ENCODE data around the gene ADIPOR2. TPM values are rescaled to one million over a fixed set of nuclear protein-coding genes. Genes with fewer than 3 reads are reported as not detected.

The ADIPOR2 gene
- total RNA-seq, 1 donor from 2014 or later: 29.6 TPM

GRCh38 chr12:1739368-1739767 is 48.5 kb downstream of the ADIPOR2 start:
- H3K4me1 ChIP-seq: peaks cover 6% of the 10 kb centered on the region

DNA sequence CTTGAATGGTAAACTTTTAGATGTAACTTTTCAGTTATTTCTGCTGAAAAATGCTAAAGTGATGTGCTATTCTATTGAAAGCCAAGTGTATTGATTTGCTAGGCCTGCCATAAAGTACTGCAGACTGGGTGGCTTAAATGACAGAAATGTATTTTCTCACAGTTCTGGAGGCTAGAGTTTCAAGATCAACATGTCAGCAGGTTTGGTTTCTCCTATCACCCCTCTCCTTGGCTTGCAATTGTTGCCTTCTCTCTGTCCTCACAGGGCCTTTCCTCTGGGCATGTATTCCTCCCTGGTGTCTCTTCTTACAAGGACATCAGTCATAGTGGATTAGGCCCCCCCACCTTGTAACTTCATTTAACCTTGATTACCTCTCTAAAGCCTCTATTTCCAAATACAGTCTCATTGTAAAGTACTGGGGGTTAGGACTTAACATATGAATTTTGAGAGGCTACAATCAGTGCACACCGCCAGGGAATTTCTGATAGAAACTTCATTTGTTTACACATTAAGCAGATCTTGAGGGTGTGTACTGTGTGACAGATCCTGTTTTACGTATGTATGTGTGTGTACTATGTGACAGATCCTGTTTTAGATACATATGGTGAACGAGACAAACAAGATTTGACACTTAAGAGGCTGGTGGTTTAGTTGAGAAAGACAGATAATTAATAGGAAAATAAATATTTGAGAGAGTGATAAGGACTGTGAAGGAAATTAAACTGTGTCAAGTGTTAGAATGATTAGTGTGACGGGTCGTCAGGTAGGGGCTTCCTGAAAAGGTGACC is 49.5 kb downstream of the ADIPOR2 start:
- H3K9me3 ChIP-seq (ENCODE audit: low read depth): no peaks in the 10 kb centered on the region
- H3K36me3 ChIP-seq: no peaks in the 10 kb centered on the region
- no peak overlapping the region for H3K27ac ChIP-seq
- no peaks in the 10 kb centered on the region for H3K27me3 ChIP-seq
- peaks cover 92% of the 10 kb centered on the region for H3K79me2 ChIP-seq (ENCODE audit: low read depth)
- H3K4me3 ChIP-seq: no peak overlapping the region
- no peak for DNase-seq (ENCODE audit: low spot score)
- peaks cover 6% of the 10 kb centered on the region for H3K4me1 ChIP-seq
- no peak overlapping the region for H3K4me3 Mint-ChIP-seq
- H3K9me3 Mint-ChIP-seq: peaks cover 13% of the 10 kb centered on the region
- TF ChIP-seq EZH2 (IDR thresholded peaks at IDR 0.05) (no peak), EZH2phosphoT487 (IDR thresholded peaks at IDR 0.05) (no peak), CTCF (IDR thresholded peaks at IDR 0.05) (no peak)
- H3K36me3 Mint-ChIP-seq: peaks cover 10% of the 10 kb centered on the region
- H3K4me2 ChIP-seq: no peak overlapping the region
- no peaks in the 10 kb centered on the region for H3K27me3 Mint-ChIP-seq (ENCODE audit: insufficient read depth, low read depth)
- H3K27ac Mint-ChIP-seq: no peak overlapping the region
- peaks cover 35% of the 10 kb centered on the region for H4K20me1 ChIP-seq (ENCODE audit: low read depth)
- H3K4me1 Mint-ChIP-seq: peaks cover 10% of the 10 kb centered on the region
- H3K9ac ChIP-seq: no peak overlapping the region
- no peaks in the 10 kb centered on the region for H3F3A ChIP-seq (ENCODE audit: low read depth)
- no peak overlapping the region for H2AFZ ChIP-seq (replicated peaks)

More at GRCh38 chr12:1739368-1739767, 48.5 kb downstream of the ADIPOR2 start:
- Mint-ChIP-seq H3K4me3 (no peak overlapping the region), H3K36me3 (peaks cover 9% of the 10 kb centered on the region), H3K27me3 (ENCODE audit: insufficient read depth, low read depth) (no peaks in the 10 kb centered on the region), H3K27ac (no peak overlapping the region), H3K4me1 (peaks cover 10% of the 10 kb centered on the region), H3K9me3 (peaks cover 16% of the 10 kb centered on the region)
- Histone ChIP-seq H2AFZ (replicated peaks) (no peak overlapping the region), H3K79me2 (ENCODE audit: low read depth) (peaks cover 89% of the 10 kb centered on the region), H3K27me3 (no peaks in the 10 kb centered on the region), H3K27ac (no peak overlapping the region), H3K36me3 (no peaks in the 10 kb centered on the region), H4K20me1 (ENCODE audit: low read depth) (peaks cover 35% of the 10 kb centered on the region), H3F3A (ENCODE audit: low read depth) (no peaks in the 10 kb centered on the region), H3K4me2 (no peak overlapping the region), H3K4me3 (no peak overlapping the region), H3K9me3 (ENCODE audit: low read depth) (no peaks in the 10 kb centered on the region), H3K9ac (no peak overlapping the region)
- no peak for DNase-seq (ENCODE audit: low spot score)
- TF ChIP-seq CTCF (IDR thresholded peaks at IDR 0.05) (no peak), EZH2 (IDR thresholded peaks at IDR 0.05) (no peak), EZH2phosphoT487 (IDR thresholded peaks at IDR 0.05) (no peak)

GRCh38 chr12:1741154-1741949 is 50.5 kb downstream of the ADIPOR2 start:
- H3K4me1 Mint-ChIP-seq: peaks cover 10% of the 10 kb centered on the region

More at GRCh38 chr12:1741154-1741949, 50.5 kb downstream of the ADIPOR2 start:
- Mint-ChIP-seq H3K36me3 (peaks cover 15% of the 10 kb centered on the region), H3K27ac (no peak overlapping the region), H3K27me3 (ENCODE audit: insufficient read depth, low read depth) (no peaks in the 10 kb centered on the region), H3K4me3 (no peak overlapping the region), H3K9me3 (peaks cover 14% of the 10 kb centered on the region)
- Histone ChIP-seq H4K20me1 (ENCODE audit: low read depth) (peaks cover 35% of the 10 kb centered on the region), H3K9ac (no peak overlapping the region), H3K27me3 (no peaks in the 10 kb centered on the region), H3K79me2 (ENCODE audit: low read depth) (peaks cover 97% of the 10 kb centered on the region), H3K9me3 (ENCODE audit: low read depth) (no peaks in the 10 kb centered on the region), H3K27ac (no peak overlapping the region), H3K4me2 (no peak overlapping the region), H2AFZ (replicated peaks) (no peak overlapping the region), H3F3A (ENCODE audit: low read depth) (no peaks in the 10 kb centered on the region), H3K4me3 (no peak overlapping the region), H3K36me3 (no peaks in the 10 kb centered on the region), H3K4me1 (peaks cover 6% of the 10 kb centered on the region)
- TF ChIP-seq EZH2 (IDR thresholded peaks at IDR 0.05): no peak
- TF ChIP-seq EZH2phosphoT487 (IDR thresholded peaks at IDR 0.05): no peak
- no peak for TF ChIP-seq CTCF (IDR thresholded peaks at IDR 0.05)
- no peak for DNase-seq (ENCODE audit: low spot score)

Measured in neural progenitor cell (in vitro differentiated cells).